ENCODE results near the gene SRSF2.

The SRSF2 gene

GRCh38 chr17:76695059-76695831 lies 41.9 kb downstream of the SRSF2 start:
- Histone ChIP-seq H3K4me3 (ENCODE audit: low read depth in 1 of 5, low read length in 5 of 5) (peak overlapping the region in 2 of 5 donors; percentile 4 to 48), H3K36me3 (ENCODE audit: control insufficient read depth in 5 of 5, insufficient read depth in 5 of 5, low read length in 5 of 5) (no peaks in the 10 kb centered on the region), H3K4me1 (ENCODE audit: control insufficient read depth in 5 of 5, insufficient read depth in 5 of 5, low read length in 5 of 5) (peaks cover 7 to 60% (median 49%) of the 10 kb centered on the region in 5 donors), H3K27me3 (ENCODE audit: control insufficient read depth in 5 of 5, insufficient read depth in 4 of 5, low read length in 5 of 5) (no peaks in the 10 kb centered on the region), H3K9ac (ENCODE audit: low read length in 5 of 5) (no peak overlapping the region), H3K27ac (ENCODE audit: low read depth, low read length) (no peak overlapping the region), H3K9me3 (ENCODE audit: control insufficient read depth in 5 of 5, low read length in 5 of 5) (no peaks in the 10 kb centered on the region)

GRCh38 chr17:76691379-76692191 lies 45.5 kb downstream of the SRSF2 start:
- H3K27ac ChIP-seq (ENCODE audit: low read depth, low read length) = no peak overlapping the region
- H3K4me1 ChIP-seq (ENCODE audit: control insufficient read depth in 5 of 5, insufficient read depth in 5 of 5, low read length in 5 of 5) = peaks cover 15 to 56% (median 52%) of the 10 kb centered on the region in 5 donors
- no peaks in the 10 kb centered on the region for H3K36me3 ChIP-seq (ENCODE audit: control insufficient read depth in 5 of 5, insufficient read depth in 5 of 5, low read length in 5 of 5)
- no peak overlapping the region for H3K9ac ChIP-seq (ENCODE audit: low read length in 5 of 5)
- no peaks in the 10 kb centered on the region for H3K27me3 ChIP-seq (ENCODE audit: control insufficient read depth in 5 of 5, insufficient read depth in 4 of 5, low read length in 5 of 5)
- no peak overlapping the region for H3K4me3 ChIP-seq (ENCODE audit: low read depth in 1 of 5, low read length in 5 of 5)
- no peaks in the 10 kb centered on the region for H3K9me3 ChIP-seq (ENCODE audit: control insufficient read depth in 5 of 5, low read length in 5 of 5)

GRCh38 chr17:76690596-76691280 lies 46.4 kb downstream of the SRSF2 start:
- Histone ChIP-seq H3K27me3 (ENCODE audit: control insufficient read depth in 5 of 5, insufficient read depth in 4 of 5, low read length in 5 of 5) (no peaks in the 10 kb centered on the region), H3K4me1 (ENCODE audit: control insufficient read depth in 5 of 5, insufficient read depth in 5 of 5, low read length in 5 of 5) (peaks cover 14 to 58% (median 48%) of the 10 kb centered on the region in 5 donors), H3K36me3 (ENCODE audit: control insufficient read depth in 5 of 5, insufficient read depth in 5 of 5, low read length in 5 of 5) (peaks cover 0 to 1% (median 0%) of the 10 kb centered on the region in 5 donors), H3K9ac (ENCODE audit: low read length in 5 of 5) (no peak overlapping the region), H3K27ac (ENCODE audit: low read depth, low read length) (no peak overlapping the region), H3K4me3 (ENCODE audit: low read depth in 1 of 5, low read length in 5 of 5) (no peak overlapping the region), H3K9me3 (ENCODE audit: control insufficient read depth in 5 of 5, low read length in 5 of 5) (no peaks in the 10 kb centered on the region)

GRCh38 chr17:76689859-76690258 lies 47.3 kb downstream of the SRSF2 start:
- Histone ChIP-seq H3K9ac (ENCODE audit: low read length in 5 of 5) (no peak overlapping the region), H3K27ac (ENCODE audit: low read depth, low read length) (no peak overlapping the region), H3K4me1 (ENCODE audit: control insufficient read depth in 5 of 5, insufficient read depth in 5 of 5, low read length in 5 of 5) (peaks cover 11 to 49% (median 44%) of the 10 kb centered on the region in 5 donors), H3K36me3 (ENCODE audit: control insufficient read depth in 5 of 5, insufficient read depth in 5 of 5, low read length in 5 of 5) (peaks cover 0 to 7% (median 2%) of the 10 kb centered on the region in 5 donors), H3K9me3 (ENCODE audit: control insufficient read depth in 5 of 5, low read length in 5 of 5) (no peaks in the 10 kb centered on the region), H3K4me3 (ENCODE audit: low read depth in 1 of 5, low read length in 5 of 5) (no peak overlapping the region), H3K27me3 (ENCODE audit: control insufficient read depth in 5 of 5, insufficient read depth in 4 of 5, low read length in 5 of 5) (no peaks in the 10 kb centered on the region)

- Histone ChIP-seq H3K36me3 (ENCODE audit: control insufficient read depth in 5 of 5, insufficient read depth in 5 of 5, low read length in 5 of 5) (peaks cover 0 to 22% (median 10%) of the 10 kb centered on the region in 5 donors), H3K27me3 (ENCODE audit: control insufficient read depth in 5 of 5, insufficient read depth in 4 of 5, low read length in 5 of 5) (no peaks in the 10 kb centered on the region), H3K9me3 (ENCODE audit: control insufficient read depth in 5 of 5, low read length in 5 of 5) (no peaks in the 10 kb centered on the region), H3K9ac (ENCODE audit: low read length in 5 of 5) (peak overlapping the region; percentile 4 to 76 (median 38)), H3K27ac (ENCODE audit: low read depth, low read length) (peak overlapping the region; percentile 83), H3K4me3 (ENCODE audit: low read depth in 1 of 5, low read length in 5 of 5) (peak overlapping the region in 3 of 5 donors; percentile 19 to 34 (median 29)), H3K4me1 (ENCODE audit: control insufficient read depth in 5 of 5, insufficient read depth in 5 of 5, low read length in 5 of 5) (peaks cover 11 to 39% (median 39%) of the 10 kb centered on the region in 5 donors)
These were observed 48.9 kb downstream of the SRSF2 start for GRCh38 chr17:76688165-76688622.

GRCh38 chr17:76687298-76688164 lies 49.6 kb downstream of the SRSF2 start:
- H3K9ac ChIP-seq (ENCODE audit: low read length in 5 of 5) = peak overlapping the region in 4 of 5 donors; percentile 15 to 76 (median 42)
- no peaks in the 10 kb centered on the region for H3K9me3 ChIP-seq (ENCODE audit: control insufficient read depth in 5 of 5, low read length in 5 of 5)
- H3K27ac ChIP-seq (ENCODE audit: low read depth, low read length) = peak overlapping the region; percentile 83
- H3K4me3 ChIP-seq (ENCODE audit: low read depth in 1 of 5, low read length in 5 of 5) = peak overlapping the region in 2 of 5 donors; percentile 29 to 34
- H3K36me3 ChIP-seq (ENCODE audit: control insufficient read depth in 5 of 5, insufficient read depth in 5 of 5, low read length in 5 of 5) = peaks cover 0 to 27% (median 16%) of the 10 kb centered on the region in 5 donors
- no peaks in the 10 kb centered on the region for H3K27me3 ChIP-seq (ENCODE audit: control insufficient read depth in 5 of 5, insufficient read depth in 4 of 5, low read length in 5 of 5)
- H3K4me1 ChIP-seq (ENCODE audit: control insufficient read depth in 5 of 5, insufficient read depth in 5 of 5, low read length in 5 of 5) = peaks cover 11 to 45% (median 43%) of the 10 kb centered on the region in 5 donors

- no peaks in the 10 kb centered on the region for H3K9me3 ChIP-seq (ENCODE audit: control insufficient read depth in 5 of 5, low read length in 5 of 5)
- H3K27ac ChIP-seq (ENCODE audit: low read depth, low read length) = peak overlapping the region; percentile 83
- H3K9ac ChIP-seq (ENCODE audit: low read length in 5 of 5) = peak overlapping the region in 2 of 5 donors; percentile 7 to 15
- H3K4me1 ChIP-seq (ENCODE audit: control insufficient read depth in 5 of 5, insufficient read depth in 5 of 5, low read length in 5 of 5) = peaks cover 12 to 53% (median 51%) of the 10 kb centered on the region in 5 donors
- no peak overlapping the region for H3K4me3 ChIP-seq (ENCODE audit: low read depth in 1 of 5, low read length in 5 of 5)
- H3K27me3 ChIP-seq (ENCODE audit: control insufficient read depth in 5 of 5, insufficient read depth in 4 of 5, low read length in 5 of 5) = no peaks in the 10 kb centered on the region
- H3K36me3 ChIP-seq (ENCODE audit: control insufficient read depth in 5 of 5, insufficient read depth in 5 of 5, low read length in 5 of 5) = peaks cover 0 to 30% (median 19%) of the 10 kb centered on the region in 5 donors
These were observed 50.4 kb downstream of the SRSF2 start for GRCh38 chr17:76686538-76687297.

GRCh38 chr17:76685846-76686245 lies 51.3 kb downstream of the SRSF2 start:
- Histone ChIP-seq H3K9ac (ENCODE audit: low read length in 5 of 5) (no peak overlapping the region), H3K27me3 (ENCODE audit: control insufficient read depth in 5 of 5, insufficient read depth in 4 of 5, low read length in 5 of 5) (no peaks in the 10 kb centered on the region), H3K4me3 (ENCODE audit: low read depth in 1 of 5, low read length in 5 of 5) (no peak overlapping the region), H3K9me3 (ENCODE audit: control insufficient read depth in 5 of 5, low read length in 5 of 5) (no peaks in the 10 kb centered on the region), H3K36me3 (ENCODE audit: control insufficient read depth in 5 of 5, insufficient read depth in 5 of 5, low read length in 5 of 5) (peaks cover 0 to 30% (median 19%) of the 10 kb centered on the region in 5 donors), H3K4me1 (ENCODE audit: control insufficient read depth in 5 of 5, insufficient read depth in 5 of 5, low read length in 5 of 5) (peaks cover 14 to 62% (median 54%) of the 10 kb centered on the region in 5 donors), H3K27ac (ENCODE audit: low read depth, low read length) (no peak overlapping the region)

Data from subcutaneous abdominal adipose tissue (tissue), 5 donors.